SK-N-SH treated with all-trans-retinoic acid at 6 μM for 48 hours (cell line): ENCODE measurements around the gene TIMP2.

Experiments used
- ARNTL ChIP-seq: fragments of 450-650 bp; formaldehyde crosslinking; IDR thresholded peaks from 2 replicates; pipeline ENCODE4 v1.5.0; 2020; ENCODE audit warnings: low read depth, mild to moderate bottlenecking, moderate library complexity, borderline replicate concordance
- BACH2 ChIP-seq: fragments of 250-450 bp; sonication (Bioruptor Pico); IDR thresholded peaks from 2 replicates; pipeline ENCODE4 v1.9.0; 2021; ENCODE audit warnings: mild to moderate bottlenecking, borderline replicate concordance
- ESRRG ChIP-seq: fragments of 250-450 bp; sonication (Bioruptor Pico); IDR thresholded peaks from 2 replicates; pipeline ENCODE4 v1.6.1; 2021; ENCODE audit warnings: mild to moderate bottlenecking
- PATZ1 ChIP-seq: fragments of 250-450 bp; sonication (Bioruptor Pico); IDR thresholded peaks from 2 replicates; pipeline ENCODE4 v1.8.0; 2020; ENCODE audit warnings: mild to moderate bottlenecking, moderate library complexity, borderline replicate concordance
- PPARA ChIP-seq: fragments of 250-450 bp; sonication (Bioruptor Pico); IDR thresholded peaks from 2 replicates; pipeline ENCODE4 v1.5.0; 2020; ENCODE audit warnings: mild to moderate bottlenecking, borderline replicate concordance
- SNAI2 ChIP-seq: fragments of 250-450 bp; sonication (Bioruptor Pico); IDR thresholded peaks from 2 replicates; pipeline ENCODE4 v1.5.0; 2020; ENCODE audit warnings: mild to moderate bottlenecking, moderate library complexity

GRCh38 chr17:78853926-78854394 lies 71.2 kb downstream of the TIMP2 start:
- TF ChIP-seq BACH2 (CRISPR knock-in tag) (no peak), ESRRG (no peak), ARNTL (CRISPR knock-in tag) (no peak), PATZ1 (CRISPR knock-in tag) (no peak), PPARA (CRISPR knock-in tag) (no peak), SNAI2 (CRISPR knock-in tag) (no peak)
